Loucy (cell line): ENCODE measurements around the gene BMX.

Experiments
- EZH2phosphoT487 ChIP-seq: fragments of 200-600 bp; IDR thresholded peaks from 2 replicates; pipeline ENCODE4 v1.6.1; 2018; ENCODE audit warnings: antibody characterized with exemption, mild to moderate bottlenecking, moderate library complexity, borderline replicate concordance
- TF ChIP-seq, protein P1 (sequence below): fragments of 200-600 bp; sonication (generic); conservative IDR thresholded peaks from 2 replicates; pipeline ENCODE4 v1.5.1; 2014; ENCODE audit warnings: mild to moderate bottlenecking, antibody characterized with exemption, low read length

DNA sequence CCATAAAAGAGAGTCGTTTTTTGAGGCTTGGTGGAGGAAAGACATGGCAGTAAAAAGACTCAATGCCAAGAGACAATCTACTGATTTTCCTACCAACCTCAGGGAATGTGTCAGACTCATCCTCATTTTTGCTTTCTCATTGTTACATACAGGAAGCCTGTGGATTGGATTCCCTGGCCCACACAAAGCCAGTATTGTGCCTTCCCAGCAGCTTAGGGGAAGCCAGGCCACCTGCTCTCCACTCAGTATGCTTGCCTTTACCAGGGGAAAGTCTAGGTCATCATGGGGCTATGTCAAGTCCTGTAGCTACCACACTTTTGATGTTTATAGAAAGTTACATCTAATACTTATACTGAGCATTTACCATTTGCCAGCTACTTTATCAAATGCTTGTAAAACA is 11.0 kb downstream of the BMX start:
- TF ChIP-seq, protein P1, sequence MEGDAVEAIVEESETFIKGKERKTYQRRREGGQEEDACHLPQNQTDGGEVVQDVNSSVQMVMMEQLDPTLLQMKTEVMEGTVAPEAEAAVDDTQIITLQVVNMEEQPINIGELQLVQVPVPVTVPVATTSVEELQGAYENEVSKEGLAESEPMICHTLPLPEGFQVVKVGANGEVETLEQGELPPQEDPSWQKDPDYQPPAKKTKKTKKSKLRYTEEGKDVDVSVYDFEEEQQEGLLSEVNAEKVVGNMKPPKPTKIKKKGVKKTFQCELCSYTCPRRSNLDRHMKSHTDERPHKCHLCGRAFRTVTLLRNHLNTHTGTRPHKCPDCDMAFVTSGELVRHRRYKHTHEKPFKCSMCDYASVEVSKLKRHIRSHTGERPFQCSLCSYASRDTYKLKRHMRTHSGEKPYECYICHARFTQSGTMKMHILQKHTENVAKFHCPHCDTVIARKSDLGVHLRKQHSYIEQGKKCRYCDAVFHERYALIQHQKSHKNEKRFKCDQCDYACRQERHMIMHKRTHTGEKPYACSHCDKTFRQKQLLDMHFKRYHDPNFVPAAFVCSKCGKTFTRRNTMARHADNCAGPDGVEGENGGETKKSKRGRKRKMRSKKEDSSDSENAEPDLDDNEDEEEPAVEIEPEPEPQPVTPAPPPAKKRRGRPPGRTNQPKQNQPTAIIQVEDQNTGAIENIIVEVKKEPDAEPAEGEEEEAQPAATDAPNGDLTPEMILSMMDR = no peak
- TF ChIP-seq EZH2phosphoT487 = no peak
